NCI-H446 treated with DMSO at 0.1 percent for 48 hours (cell line): Measurements from ENCODE around the gene CTLA4.
"Not testable (repeated sequence)": the region's sequence is repeated elsewhere in the genome, so short reads cannot be mapped to it uniquely, and the experiment has no call there.

Source experiments
- DNase-seq: peaks from one replicate; lab custom pipeline; 2025; lab: John Stamatoyannopoulos, UW

CTLA4 gene

DNA sequence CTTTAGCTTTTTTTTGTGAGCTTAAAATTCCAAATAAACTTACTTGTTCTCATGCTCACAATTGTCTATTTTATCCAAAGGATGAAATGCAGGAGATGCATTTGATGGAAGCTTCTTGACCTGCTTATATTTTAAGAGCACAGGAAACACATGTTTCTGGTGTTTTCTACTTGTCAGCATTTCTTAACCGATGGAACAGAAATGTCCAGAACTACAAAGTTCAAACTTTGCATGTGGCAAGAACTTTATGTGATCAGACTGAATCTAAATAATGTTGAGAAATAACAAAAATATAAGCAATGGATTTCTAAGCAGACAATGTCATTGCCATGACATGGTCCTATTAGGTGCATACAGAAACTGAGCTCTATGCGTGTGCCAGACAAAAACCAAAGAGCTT, 9.9 kb upstream of the CTLA4 start:
- DNase-seq, result no peak

DNA sequence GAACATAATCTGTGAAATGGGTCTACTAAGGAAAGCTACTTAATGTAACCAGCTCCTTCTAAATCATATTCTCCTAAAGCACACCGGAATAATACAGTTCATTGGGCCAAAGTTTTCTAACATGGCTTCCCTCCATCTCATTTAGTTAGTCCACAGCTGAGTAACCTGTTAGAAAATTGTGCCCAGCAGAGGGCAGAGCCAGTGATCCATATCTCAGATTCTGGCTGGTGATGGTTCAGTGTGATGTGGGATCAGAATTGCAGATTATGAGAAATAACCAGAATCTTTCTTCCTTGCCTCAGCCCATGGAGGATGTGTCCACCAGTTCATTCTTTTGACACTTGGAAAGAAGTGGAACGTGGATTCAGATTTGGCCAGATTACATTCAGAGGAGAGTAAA, 9.4 kb upstream of the CTLA4 start:
- no peak for DNase-seq

DNA sequence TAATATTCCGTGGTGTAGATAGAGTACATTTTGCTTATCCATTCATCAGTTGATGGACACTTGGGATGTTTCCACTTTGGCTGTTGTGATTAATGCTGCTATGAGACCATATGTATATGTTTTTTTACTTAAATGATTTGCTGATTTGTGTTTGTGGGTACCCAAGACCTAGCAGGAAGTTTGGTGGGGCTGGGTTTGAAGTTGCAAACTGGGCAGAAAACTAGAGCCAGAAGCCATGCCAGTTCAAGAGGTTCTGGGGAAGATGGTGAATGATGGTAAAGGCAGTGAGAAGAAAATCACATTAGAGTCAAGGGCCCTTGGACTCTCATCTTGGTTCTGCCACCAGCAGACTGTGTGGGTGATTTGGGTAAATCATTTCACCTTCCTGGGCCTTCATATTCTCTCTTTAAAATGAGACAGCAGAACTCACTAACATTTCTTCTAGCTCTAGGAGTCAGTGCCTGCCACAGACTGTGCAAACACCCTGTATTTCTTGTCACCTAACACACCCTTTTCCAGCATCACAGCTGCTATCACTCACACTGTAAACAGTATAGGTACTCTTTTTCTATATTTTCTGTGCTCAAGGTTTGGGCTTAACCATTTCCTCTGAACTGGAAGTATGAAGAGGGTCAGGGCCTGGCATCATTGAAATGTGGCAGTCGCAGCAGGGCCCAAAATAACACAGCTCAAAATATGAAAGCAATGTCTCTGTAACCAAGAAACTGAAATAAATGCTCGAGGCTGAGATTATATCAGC, 8.4 kb upstream of the CTLA4 start:
- no peak for DNase-seq

GRCh38 chr2:203861197-203861596, 6.4 kb upstream of the CTLA4 start:
- no peak for DNase-seq

- DNase-seq, result no peak
Observed at GRCh38 chr2:203861607-203862006, 6.0 kb upstream of the CTLA4 start.

GRCh38 chr2:203869223-203870042, 1.9 kb downstream of the CTLA4 start:
- DNase-seq, result no peak

DNA sequence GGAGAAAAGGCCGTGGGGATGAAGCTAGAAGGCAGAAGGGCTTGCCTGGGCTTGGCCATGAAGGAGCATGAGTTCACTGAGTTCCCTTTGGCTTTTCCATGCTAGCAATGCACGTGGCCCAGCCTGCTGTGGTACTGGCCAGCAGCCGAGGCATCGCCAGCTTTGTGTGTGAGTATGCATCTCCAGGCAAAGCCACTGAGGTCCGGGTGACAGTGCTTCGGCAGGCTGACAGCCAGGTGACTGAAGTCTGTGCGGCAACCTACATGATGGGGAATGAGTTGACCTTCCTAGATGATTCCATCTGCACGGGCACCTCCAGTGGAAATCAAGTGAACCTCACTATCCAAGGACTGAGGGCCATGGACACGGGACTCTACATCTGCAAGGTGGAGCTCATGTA, 2.9 kb downstream of the CTLA4 start:
- DNase-seq, result no peak

DNA sequence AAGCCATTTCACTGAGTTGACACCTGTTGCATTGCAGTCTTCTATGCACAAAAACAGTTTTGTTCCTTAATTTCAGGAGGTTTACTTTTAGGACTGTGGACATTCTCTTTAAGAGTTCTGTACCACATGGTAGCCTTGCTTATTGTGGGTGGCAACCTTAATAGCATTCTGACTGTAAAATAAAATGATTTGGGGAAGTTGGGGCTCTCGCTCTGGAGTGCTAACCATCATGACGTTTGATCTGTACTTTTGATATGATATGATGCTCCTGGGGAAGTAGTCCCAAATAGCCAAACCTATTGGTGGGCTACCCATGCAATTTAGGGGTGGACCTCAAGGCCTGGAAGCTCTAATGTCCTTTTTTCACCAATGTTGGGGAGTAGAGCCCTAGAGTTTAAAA, 3.4 kb downstream of the CTLA4 start:
- no peak for DNase-seq

GRCh38 chr2:203871371-203871983, 3.9 kb downstream of the CTLA4 start:
- no peak for DNase-seq

- DNase-seq, result no peak
Observed at GRCh38 chr2:203873461-203873860, 5.9 kb downstream of the CTLA4 start.

- DNase-seq, result no peak
Observed at GRCh38 chr2:203873921-203874631, 6.5 kb downstream of the CTLA4 start.

DNA sequence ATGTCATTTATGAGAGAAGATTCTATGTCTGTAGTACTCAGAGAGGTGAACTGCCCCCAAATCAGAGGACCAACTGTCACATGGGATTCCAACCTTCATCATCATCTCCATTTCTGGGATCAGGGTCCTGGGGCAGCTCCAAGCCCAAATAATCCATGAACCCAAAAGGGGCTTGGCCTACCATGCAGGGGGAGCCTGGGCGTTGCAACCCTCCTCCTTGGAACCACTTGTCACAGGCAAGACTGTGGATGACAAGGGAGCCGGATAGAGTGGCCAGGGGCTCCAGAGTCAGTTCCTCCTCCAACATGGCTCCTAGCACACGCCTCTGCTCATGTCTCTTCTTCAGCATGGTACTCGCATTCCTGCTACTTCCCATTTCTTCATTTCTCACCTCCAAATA, 7.9 kb downstream of the CTLA4 start:
- no peak for DNase-seq

DNA sequence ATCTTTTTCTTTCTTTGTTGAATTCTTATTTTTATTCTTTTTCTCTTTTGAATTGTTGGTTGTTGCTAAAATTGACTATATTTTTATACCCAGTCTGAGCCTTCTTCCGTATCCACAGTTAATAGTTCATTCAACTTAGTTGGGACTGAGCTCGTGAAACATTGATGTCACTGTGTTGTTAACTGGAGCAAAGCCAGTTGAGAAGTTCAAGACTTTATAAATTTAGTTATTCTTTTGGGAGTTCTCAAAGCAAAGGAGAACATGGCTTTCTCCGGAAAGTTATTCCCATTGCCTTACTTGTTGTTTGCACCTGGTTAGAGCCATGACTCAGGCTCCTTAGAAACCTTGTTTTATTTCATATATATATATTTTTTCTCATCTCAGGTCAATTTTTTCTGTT, 8.8 kb downstream of the CTLA4 start:
- no peak for DNase-seq

GRCh38 chr2:203878063-203878462, 10.5 kb downstream of the CTLA4 start:
- DNase-seq, result no peak

DNA sequence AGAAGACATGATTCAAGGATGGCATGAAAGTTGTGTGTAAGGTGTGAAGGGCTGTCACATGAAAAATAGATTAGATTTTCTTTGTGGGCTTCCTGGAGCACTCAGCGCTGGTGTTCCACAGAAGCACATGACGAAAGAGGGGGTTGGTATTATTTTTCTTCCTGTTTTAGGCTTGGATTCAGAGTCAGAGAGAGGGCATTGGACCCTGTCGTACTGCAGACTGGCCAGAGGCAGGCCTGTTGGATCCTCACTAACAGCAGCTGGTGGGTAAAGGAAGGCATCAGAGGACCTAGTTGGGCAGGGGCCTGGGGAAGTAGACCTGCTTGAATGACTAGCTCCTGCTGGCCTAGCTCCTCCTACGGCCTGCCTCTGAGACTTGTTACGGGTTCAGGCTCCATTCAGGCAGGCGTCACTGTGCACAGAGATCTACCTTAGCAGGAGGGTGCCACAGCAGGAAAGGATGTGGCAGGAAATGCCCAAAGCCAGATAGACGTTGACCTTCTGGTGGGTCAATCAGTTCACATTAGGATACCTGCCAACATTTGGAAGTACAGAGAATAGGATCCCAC, 13.1 kb downstream of the CTLA4 start:
- no peak for DNase-seq

GRCh38 chr2:203881185-203881584, 13.6 kb downstream of the CTLA4 start:
- DNase-seq, result not testable (repeated sequence)

DNA sequence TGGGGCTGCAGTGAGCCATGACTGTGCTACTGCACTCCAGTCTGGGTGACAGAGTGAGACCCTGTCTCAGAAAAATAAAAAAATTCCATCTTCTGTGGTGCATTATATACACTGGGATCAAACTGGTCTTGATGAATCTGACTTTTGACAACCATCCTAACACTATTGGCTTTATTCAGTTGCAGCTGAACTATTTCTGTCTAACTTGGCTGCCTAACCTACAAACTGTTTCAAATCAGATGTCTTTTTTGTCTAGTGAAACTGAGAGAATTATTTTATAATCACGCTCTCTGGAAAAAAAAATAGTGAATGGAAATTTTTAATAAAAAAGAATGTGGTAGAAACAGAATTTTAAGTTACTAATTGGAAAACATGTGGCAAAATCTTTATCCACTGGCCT, 15.0 kb downstream of the CTLA4 start:
- no peak for DNase-seq

DNA sequence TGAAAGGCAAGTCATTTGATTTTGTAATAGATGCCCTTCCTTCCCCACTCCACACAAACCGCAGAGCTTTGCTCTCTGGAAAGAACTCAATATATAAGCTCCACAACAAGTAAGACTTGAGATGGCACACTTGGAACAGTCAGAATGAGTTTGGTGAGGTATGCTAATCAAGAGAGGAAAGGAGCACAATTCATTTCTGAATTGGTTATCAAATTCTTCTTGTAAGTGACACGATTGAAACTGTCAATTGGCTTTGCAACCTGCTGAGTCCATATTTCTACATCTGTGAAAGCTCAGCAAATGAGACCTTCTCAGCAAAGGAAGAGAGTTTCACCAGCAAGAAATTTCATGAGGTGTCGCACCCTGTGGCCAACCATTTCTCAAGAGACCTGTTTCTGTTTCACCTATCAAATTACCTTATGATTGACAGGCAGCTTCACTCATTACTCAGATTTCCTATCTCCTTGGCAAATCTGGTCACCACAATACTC, 19.1 kb downstream of the CTLA4 start:
- DNase-seq, result no peak

GRCh38 chr2:203887677-203888076, 20.1 kb downstream of the CTLA4 start:
- DNase-seq, result no peak

DNA sequence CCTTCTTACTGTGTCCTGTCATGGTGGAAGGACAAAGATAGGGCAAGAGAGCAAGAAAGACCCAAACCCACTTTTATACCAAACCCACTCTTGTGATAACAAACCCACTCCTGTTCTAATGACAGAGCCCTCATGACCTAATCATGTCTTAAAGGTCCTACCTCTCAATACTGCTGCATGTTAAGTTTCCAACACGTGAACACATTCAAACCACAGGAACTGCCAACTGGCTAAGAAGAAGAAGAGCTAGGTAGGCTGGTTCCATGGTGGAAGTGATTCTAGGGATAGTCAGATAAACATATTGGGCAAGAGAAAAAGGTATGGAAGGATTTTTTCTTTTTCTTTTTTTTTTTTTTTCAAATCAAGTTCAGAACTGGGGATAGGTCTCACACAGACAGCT, 22.0 kb downstream of the CTLA4 start:
- DNase-seq, result no peak

- DNase-seq, result no peak
Observed at GRCh38 chr2:203889944-203890343, 22.4 kb downstream of the CTLA4 start.

- no peak for DNase-seq
Observed at GRCh38 chr2:203890733-203891132, 23.2 kb downstream of the CTLA4 start.
